HG02759 (cell line): ENCODE measurements around the gene ABHD17C.

Experiments
- ATAC-seq: cut with Tn5 transposase; IDR thresholded peaks from one replicate; pipeline ENCODE4 v1.9.1; 2021; ENCODE audit warnings: mild to moderate bottlenecking, moderate library complexity; ENCODE audit not compliant: unreplicated experiment

ABHD17C gene

DNA sequence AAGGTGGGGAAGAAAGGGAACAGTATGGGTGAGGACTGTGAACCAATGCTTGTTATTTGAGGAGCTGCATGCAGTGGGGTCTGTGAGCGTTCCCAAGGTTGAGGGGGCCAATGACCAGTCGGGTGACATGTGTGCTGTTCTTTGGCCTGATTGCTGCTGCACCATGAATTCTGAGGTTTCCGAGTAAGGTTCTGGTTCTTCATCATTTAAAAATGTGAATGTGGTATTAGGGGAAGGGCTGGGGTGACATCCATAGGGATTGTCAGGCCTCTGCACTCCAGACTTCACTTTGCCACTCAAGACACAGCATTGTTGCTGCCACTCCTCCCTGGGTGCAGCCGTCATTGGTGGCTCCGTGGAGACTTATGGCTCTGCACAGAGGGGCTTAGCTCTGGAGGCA, 32.5 kb downstream of the ABHD17C start:
- no peak for ATAC-seq

- no peak for ATAC-seq
Measured at GRCh38 chr15:80730387-80730786, 35.3 kb downstream of the ABHD17C start.

DNA sequence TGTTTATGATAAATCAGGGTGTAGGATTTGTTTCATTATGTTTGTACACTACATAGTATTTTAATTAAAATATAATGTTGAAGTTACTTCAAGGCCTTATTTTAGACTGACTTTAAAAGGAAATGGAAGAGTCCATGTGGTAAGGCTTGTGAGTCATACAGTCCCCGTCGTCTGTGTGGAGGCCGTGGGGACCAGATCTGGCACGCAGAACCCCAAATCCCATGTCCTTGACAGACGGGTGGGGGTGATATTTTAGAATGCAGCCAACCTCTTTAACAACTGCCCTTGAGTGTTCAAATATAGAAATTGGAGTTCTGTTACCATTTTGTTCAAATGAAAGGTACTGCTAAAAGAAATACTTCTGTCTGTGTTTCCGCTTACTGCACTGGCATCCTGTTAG, 35.8 kb downstream of the ABHD17C start:
- no peak for ATAC-seq

- ATAC-seq, result no peak
Measured at GRCh38 chr15:80732167-80732566, 37.1 kb downstream of the ABHD17C start.

GRCh38 chr15:80732818-80733217, 37.7 kb downstream of the ABHD17C start:
- no peak for ATAC-seq

DNA sequence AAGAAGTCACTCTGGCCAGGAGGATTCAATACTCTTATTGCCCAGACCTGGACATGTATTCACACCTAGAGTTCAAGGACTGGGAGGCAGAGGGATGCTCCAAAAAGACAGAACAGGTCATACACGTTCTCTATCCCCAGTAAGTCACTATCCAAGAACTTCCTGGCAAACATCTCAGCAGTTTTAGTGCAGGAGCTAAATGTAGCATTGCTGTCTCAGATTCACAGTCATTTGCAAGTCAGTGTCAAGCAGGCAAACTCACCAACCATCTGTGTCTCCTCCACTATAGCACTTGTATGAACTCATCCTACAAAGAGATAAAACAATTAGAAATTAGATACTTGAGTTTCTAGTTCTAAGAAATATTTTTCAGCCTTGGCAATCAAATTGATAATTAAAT, 38.4 kb downstream of the ABHD17C start:
- ATAC-seq, result no peak

GRCh38 chr15:80735344-80735743, 40.2 kb downstream of the ABHD17C start:
- no peak for ATAC-seq

DNA sequence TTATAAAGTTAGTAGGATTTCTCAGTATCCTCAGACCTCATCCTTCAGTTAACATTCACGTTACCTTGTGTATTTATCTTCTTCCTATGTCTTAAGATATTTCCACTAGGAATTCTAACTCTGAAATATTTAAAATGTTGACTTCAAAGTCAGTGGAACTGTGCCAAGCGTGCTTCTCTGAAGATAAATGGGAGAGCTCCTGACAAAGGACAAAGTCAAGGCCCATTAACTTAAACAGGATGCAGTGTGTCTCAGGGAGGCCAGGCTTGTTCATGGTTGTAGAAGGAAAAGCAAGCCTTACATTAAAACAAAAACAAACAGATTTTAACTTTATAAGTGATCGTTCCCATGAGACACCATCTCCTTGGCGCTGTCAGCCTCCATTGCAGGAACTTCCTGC, 41.5 kb downstream of the ABHD17C start:
- no peak for ATAC-seq

DNA sequence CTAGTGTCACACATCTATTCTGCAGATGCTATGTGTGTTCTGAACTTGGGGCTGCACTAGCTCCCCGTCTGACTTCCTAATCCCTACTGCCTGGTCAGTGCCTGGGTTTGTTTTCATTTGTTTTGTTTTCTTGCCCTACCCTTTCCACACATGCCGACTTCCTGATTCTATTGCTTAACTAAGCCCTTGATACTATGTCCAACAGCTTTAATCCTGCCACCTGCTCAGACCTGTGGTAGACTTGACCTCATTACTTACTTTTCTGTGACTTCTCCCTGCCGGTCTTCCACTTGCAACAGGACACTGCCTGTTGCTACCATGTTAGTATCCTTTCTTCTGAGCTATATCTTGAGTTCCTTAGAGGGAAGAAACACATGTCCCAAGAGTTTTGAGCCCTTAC, 44.8 kb downstream of the ABHD17C start:
- ATAC-seq, result no peak

DNA sequence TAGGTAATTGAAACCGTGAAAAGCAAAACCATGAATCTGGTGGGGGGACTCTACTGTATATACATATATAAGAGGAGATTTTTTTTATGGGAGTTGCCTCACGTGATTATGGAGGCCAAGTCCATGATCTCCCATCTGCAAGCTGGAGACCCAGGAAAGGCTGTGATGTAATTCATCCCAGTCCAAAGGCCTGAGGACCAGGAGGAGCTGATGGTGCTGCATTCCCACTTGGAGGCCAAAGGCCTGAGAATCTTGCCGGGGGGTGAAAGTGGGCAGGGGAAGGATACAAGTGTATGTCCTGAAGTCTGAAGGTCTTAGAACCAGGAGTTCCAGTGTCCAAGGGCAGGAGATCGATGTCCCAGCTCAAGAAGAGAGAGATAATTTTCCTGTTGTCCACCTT, 47.0 kb downstream of the ABHD17C start:
- ATAC-seq, result no peak

GRCh38 chr15:80743189-80743833, 48.2 kb downstream of the ABHD17C start:
- ATAC-seq, result no peak

DNA sequence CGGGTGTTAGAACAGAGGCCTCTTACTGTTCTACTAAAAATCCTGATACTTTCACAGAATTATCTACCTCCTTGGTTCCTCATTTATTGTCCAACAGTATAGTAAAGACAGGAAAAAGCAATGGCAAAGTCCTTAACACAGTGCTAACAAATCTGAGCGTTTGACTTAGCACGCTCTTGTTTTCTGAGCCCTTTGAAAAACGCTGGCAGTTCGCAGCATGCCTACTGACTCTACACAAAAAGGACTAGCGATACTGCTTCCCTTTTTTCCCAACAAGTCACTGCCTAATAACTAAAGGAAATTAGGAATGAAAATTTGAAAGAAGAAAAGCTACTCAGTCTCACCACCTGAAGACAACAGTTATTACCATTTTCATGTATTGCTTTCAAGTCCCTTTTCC, 49.3 kb downstream of the ABHD17C start:
- ATAC-seq, result no peak

DNA sequence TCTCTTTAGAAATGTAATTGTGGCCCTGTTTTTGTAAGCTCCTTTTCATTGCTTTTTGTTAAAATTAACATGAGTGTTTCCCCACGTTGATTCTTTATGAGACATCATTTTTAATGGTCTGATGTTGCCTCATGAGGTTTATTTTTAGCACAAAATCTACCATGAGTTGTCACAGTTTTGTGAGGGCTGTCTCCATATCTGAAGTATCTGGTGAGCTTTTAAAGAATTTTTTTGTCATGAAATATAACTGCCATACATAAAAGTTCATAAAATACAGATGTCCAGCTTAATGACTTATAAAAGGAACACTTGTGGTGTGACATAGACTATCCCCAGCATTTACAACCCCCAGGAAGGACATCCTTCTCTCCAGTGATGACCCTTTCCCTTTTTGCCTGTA, 49.7 kb downstream of the ABHD17C start:
- ATAC-seq, result no peak

DNA sequence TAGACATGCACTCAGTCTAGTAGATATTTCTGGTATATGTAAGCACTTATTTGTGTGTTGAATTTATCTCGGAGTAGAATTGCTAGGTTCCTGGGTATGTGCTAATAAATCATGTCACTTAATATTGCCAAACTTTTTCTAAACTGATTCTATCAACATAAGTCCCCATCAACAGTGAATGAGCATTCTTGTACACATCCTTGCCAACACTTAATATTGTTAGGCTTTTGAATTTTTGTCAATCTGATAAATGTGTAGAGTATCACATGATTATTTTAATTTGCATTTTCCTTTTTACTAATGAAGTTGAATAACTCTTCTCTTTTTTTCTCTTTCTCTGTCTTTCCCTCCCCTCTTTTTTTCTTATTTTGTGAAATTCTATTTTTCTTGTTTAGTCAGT, 50.8 kb downstream of the ABHD17C start:
- no peak for ATAC-seq

GRCh38 chr15:80747317-80748053, 52.4 kb downstream of the ABHD17C start:
- ATAC-seq, result no peak

DNA sequence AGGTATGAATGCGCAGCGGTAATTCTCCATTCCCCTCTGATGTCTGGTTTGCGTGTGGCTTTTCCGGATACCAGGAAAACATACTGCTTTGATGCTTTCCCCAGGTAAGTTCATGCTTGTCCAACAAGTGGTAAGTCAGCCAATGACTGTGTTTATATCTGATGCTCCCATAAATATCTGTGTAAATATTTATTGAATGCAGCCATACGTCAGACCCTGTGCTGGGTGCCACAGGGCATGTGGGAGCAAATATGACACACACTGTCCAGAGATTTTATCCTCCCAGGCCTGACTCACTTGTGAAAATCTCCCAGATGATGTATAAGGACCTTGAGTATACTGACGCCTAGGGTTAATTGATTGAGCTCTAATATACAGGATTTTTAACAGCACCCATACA, 54.5 kb downstream of the ABHD17C start:
- no peak for ATAC-seq

DNA sequence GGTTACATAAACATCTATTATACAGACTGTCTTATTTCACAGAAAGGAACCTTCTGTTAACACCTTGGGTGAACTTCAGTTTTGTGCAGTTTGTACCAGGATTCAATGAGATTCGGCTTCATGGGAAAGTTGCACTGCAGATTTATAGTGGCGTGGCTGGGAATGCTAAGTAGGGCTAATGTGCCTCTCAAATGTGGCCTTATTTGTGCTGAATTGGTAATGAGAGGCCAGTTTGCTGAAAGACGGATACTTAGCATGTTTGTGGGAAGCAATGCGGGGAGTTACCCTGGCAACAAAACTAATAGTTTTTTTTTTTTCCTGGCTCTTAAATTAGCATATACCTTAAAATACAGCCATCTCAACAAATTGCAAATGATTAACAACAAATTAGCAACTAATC, 55.5 kb downstream of the ABHD17C start:
- ATAC-seq, result no peak

DNA sequence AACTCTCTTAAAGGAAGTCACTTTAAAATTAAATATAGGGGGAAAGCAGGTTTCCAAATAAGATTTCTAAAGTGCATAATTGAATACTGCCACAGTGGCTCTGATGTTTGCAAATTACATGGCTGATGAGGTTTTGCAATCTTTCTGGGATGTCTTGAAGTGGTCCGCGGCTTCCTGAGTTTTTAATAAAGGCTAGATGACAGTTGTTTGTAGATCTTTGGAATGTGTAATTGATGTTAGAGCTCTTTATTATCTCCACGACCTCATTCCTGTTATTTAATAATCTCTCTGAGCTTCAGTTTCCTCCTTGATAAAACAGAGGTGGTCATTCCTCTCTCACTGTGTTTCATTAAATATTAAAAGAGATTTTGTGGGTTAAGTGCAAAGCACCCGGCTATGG, 57.1 kb downstream of the ABHD17C start:
- ATAC-seq, result no peak

GRCh38 chr15:80753161-80753560, 58.1 kb downstream of the ABHD17C start:
- ATAC-seq, result no peak

DNA sequence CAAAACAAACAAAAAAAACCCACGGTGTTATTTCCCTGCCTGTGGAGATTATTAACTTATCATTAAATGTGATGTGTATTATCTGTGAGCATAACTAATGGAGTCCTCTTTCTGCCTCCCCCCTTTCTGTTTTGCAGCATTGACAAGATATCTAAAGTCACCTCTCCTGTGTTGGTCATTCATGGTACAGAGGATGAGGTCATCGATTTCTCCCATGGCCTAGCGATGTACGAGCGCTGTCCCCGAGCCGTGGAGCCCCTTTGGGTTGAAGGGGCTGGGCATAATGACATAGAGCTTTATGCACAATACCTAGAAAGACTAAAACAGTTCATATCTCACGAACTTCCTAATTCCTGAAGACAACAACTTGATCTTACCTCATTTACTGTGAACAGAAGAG, 58.9 kb downstream of the ABHD17C start:
- ATAC-seq, result no peak

DNA sequence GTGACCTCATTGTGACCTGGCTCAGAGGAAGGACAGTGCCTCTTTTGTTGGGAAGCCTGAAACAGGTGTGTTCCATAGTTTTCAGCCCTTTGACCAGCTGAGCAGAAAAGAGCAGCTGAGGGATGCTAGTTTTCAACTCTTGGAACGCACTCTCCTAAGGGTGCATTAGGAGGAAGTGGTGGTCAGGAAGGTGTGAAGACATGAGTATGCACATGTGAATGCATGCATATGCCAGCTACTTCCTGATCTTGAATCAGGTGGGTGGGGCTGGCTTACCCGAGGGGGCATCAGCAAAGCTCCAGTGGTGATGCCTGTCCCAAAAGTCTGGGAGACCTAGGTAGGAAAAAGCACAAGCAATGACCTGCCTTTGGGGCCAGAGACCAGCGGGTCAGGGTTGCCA, 60.8 kb downstream of the ABHD17C start:
- ATAC-seq, result no peak

- no peak for ATAC-seq
Measured at GRCh38 chr15:80758130-80758745, 63.1 kb downstream of the ABHD17C start.
